Suprapubic skin (tissue), 4 donors: Measurements from ENCODE around the gene RECK. TPM values are rescaled to one million over a fixed set of nuclear protein-coding genes. Genes with fewer than 3 reads are reported as not detected.

Source experiments
- DNase-seq, 2 donors: peaks; one replicate each; pipeline ENCODE4 v3.0.0-alpha.2; 2019; ENCODE audit warnings: low spot score in 2 of 2
- H3K27ac ChIP-seq: fragments of 200-600 bp; sonication (generic); one replicate; pipeline ENCODE4 v1.5.1; 2019
- H3K27me3 ChIP-seq: fragments of 200-600 bp; sonication (generic); one replicate; pipeline ENCODE4 v1.5.1; 2019
- H3K36me3 ChIP-seq: fragments of 200-600 bp; sonication (generic); one replicate; pipeline ENCODE4 v1.5.1; 2019
- H3K4me1 ChIP-seq: fragments of 200-600 bp; sonication (generic); one replicate; pipeline ENCODE4 v1.5.1; 2019
- H3K4me3 ChIP-seq: fragments of 200-600 bp; sonication (generic); one replicate; pipeline ENCODE4 v1.5.1; 2019; ENCODE audit warnings: mild to moderate bottlenecking
- H3K9me3 ChIP-seq: fragments of 200-600 bp; sonication (generic); one replicate; pipeline ENCODE4 v1.5.1; 2019
- EP300 ChIP-seq: sonication (generic); formaldehyde crosslinking; IDR thresholded peaks from one replicate; pipeline ENCODE4 v1.6.1; 2017; ENCODE audit warnings: antibody characterized with exemption
- POLR2A ChIP-seq, 2 donors: fragments of 450-650 bp; IDR thresholded peaks; one replicate each; pipeline ENCODE4 v1.6.1; 2017; ENCODE audit warnings: antibody characterized with exemption in 2 of 2, mild to moderate bottlenecking in 2 of 2, moderate library complexity in 2 of 2
- POLR2AphosphoS5 ChIP-seq, 3 donors: sonication (generic); formaldehyde crosslinking; IDR thresholded peaks; one replicate each; pipeline ENCODE4 v1.6.1; 2017; ENCODE audit warnings: antibody characterized with exemption in 3 of 3
- WGBS: methylation state at CpG from one replicate; pipeline ENCODE4 v1.1.5; 2018; 5-methylcytosine and 5-hydroxymethylcytosine counted together
- total RNA-seq, 4 donors: library from RNA; depleted of rRNA; stranded (reverse); fragments of >200 nt; gene quantifications; one replicate each; pipeline ENCODE4 v1.1.0, GENCODE V29; 2016
- TF ChIP-seq, protein P1 (sequence below), 2 donors: fragments of 200-600 bp in 1 of 2; fragments of 450-650 bp in 1 of 2; sonication (generic) in 1 of 2; IDR thresholded peaks; one replicate each; pipeline ENCODE4 v1.5.1; 2016 to 2019; ENCODE audit warnings: antibody characterized with exemption in 2 of 2, mild to moderate bottlenecking in 1 of 2, moderate library complexity in 1 of 2

RECK gene
- total RNA-seq, 4 donors from 2014 or later, result 3.1 to 6.4 (median 4.0) TPM

DNA sequence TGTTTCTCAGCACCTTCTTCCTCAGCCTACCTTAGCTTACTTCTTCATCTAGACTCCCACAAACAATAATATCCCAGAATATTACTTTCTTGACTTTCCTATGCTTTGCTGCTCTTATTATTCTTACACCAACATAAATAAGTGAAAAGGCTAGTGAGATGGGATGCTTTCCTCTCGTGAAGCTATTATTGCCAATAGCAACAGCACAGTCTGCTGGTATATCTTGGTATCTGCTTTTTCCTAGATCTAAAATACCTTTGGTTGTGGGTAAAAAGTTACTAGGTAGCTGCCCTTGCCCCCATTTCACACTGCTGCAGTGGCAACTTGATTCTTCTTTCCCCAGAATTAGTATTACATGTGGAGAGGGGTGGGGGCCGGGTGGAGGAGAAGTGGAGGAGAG is 73.7 kb downstream of the RECK start:
- no peaks in the 10 kb centered on the region for H3K4me1 ChIP-seq
- H3K27me3 ChIP-seq, result no peaks in the 10 kb centered on the region
- no peaks in the 10 kb centered on the region for H3K9me3 ChIP-seq
- TF ChIP-seq, protein P1, sequence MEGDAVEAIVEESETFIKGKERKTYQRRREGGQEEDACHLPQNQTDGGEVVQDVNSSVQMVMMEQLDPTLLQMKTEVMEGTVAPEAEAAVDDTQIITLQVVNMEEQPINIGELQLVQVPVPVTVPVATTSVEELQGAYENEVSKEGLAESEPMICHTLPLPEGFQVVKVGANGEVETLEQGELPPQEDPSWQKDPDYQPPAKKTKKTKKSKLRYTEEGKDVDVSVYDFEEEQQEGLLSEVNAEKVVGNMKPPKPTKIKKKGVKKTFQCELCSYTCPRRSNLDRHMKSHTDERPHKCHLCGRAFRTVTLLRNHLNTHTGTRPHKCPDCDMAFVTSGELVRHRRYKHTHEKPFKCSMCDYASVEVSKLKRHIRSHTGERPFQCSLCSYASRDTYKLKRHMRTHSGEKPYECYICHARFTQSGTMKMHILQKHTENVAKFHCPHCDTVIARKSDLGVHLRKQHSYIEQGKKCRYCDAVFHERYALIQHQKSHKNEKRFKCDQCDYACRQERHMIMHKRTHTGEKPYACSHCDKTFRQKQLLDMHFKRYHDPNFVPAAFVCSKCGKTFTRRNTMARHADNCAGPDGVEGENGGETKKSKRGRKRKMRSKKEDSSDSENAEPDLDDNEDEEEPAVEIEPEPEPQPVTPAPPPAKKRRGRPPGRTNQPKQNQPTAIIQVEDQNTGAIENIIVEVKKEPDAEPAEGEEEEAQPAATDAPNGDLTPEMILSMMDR (IDR thresholded peaks at IDR 0.05), result no peak
- TF ChIP-seq POLR2A (IDR thresholded peaks at IDR 0.05) (no peak), EP300 (no peak), POLR2AphosphoS5 (IDR thresholded peaks at IDR 0.05) (no peak)
- H3K36me3 ChIP-seq, result no peaks in the 10 kb centered on the region
- no peak for DNase-seq
- H3K4me3 ChIP-seq, result no peak overlapping the region
- no peak overlapping the region for H3K27ac ChIP-seq
- WGBS, result 86% methylated on average over 2 of the region's 2 CpGs

DNA sequence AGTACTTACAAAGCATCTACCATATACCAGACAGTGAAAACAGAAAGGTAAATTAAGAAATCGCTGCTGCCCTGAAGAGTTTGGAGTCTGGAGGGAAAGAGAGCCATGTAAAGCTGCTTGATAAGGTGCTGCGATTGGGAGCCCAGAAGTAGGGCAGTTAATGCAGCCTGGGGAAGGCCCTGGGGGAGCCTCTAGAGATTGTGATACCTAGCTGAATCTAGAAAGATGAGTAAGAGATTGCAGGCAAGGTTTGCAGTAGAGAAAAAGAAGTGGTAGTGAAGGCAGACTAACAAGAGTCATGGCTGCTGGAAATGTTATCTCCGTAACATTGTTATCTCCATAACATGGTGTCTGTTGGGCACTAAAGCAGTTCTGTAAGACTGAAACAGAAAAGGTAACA is 75.8 kb downstream of the RECK start:
- Histone ChIP-seq H3K9me3 (no peaks in the 10 kb centered on the region), H3K4me3 (no peak overlapping the region), H3K36me3 (no peaks in the 10 kb centered on the region), H3K27ac (no peak overlapping the region), H3K27me3 (no peaks in the 10 kb centered on the region), H3K4me1 (no peaks in the 10 kb centered on the region)
- WGBS, result 95% methylated on average over 3 of the region's 3 CpGs
- no peak for TF ChIP-seq EP300
- TF ChIP-seq POLR2A (IDR thresholded peaks at IDR 0.05), result no peak
- DNase-seq, result no peak

DNA sequence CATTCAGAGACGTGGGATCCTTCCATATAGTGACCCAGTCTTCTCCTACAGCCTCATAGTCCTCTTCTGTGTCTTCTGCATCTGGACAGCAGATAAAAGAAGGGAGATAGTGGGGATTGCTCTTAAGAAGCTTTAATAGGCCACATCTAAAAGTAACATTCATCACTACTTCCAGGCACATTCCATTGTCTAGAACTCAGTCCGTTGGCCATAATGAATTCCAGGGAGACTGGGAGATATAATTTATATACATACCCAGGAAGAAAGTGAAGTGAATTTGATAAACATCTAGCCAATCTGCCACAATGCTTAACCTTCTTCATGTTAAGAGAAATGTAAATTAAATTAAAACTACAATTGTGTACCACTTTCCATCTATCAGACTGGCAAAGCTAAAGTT is 77.3 kb downstream of the RECK start:
- H3K4me1 ChIP-seq, result no peaks in the 10 kb centered on the region
- H3K9me3 ChIP-seq, result no peaks in the 10 kb centered on the region
- no peak for DNase-seq
- no peak overlapping the region for H3K27ac ChIP-seq
- 80% methylated on average over 2 of the region's 2 CpGs for WGBS
- TF ChIP-seq EP300, result no peak
- TF ChIP-seq POLR2AphosphoS5 (IDR thresholded peaks at IDR 0.05), result no peak
- TF ChIP-seq, protein P1 (IDR thresholded peaks at IDR 0.05), result no peak
- no peak for TF ChIP-seq POLR2A (IDR thresholded peaks at IDR 0.05)
- no peaks in the 10 kb centered on the region for H3K36me3 ChIP-seq
- no peak overlapping the region for H3K4me3 ChIP-seq
- no peaks in the 10 kb centered on the region for H3K27me3 ChIP-seq

DNA sequence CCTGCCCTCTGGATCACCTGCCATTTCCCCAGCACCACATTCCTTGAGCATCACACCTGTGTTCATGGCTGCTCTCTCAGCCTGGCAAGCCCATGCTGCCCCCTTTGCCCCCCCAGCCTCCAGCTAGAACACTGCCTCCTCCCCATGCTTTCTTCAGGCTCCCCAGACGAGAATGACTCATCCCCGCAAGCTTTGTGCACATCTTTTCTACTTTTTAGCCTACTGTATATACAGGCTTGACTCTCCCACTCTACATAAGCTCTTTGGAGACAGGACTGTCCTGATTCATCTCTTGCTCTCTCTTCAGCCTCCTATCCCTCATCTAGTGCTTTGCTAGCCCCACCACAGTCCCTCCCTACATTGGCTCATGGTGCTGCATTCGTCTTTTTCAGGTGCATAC is 79.9 kb downstream of the RECK start:
- WGBS, result 90% methylated on average over 3 of the region's 3 CpGs
- no peak for DNase-seq
- H3K36me3 ChIP-seq, result peaks cover 5% of the 10 kb centered on the region
- H3K27me3 ChIP-seq, result no peaks in the 10 kb centered on the region
- no peaks in the 10 kb centered on the region for H3K9me3 ChIP-seq
- no peak overlapping the region for H3K4me3 ChIP-seq
- no peaks in the 10 kb centered on the region for H3K4me1 ChIP-seq
- no peak overlapping the region for H3K27ac ChIP-seq
- TF ChIP-seq EP300, result no peak

DNA sequence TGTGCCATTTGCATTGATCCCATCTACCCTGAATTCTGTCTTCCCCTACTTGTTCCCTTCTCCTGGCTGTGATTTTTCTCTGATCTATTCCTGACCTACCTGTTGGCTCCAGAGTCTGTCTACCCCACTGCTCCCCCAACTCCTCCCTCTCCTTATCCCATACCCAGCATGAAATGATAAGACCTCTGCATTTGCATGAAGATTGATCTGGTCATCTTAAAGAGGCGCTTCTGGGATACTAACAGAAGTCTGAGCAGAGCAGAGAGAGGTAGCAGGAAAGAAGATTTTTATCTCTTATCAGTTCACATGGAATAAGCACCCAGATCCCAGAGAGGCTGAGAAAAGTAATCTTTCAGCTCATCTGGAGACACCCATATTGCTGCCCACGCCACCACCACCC is 81.5 kb downstream of the RECK start:
- Histone ChIP-seq H3K27me3 (no peaks in the 10 kb centered on the region), H3K9me3 (no peaks in the 10 kb centered on the region), H3K27ac (no peak overlapping the region), H3K4me3 (no peak overlapping the region), H3K36me3 (peaks cover 12% of the 10 kb centered on the region), H3K4me1 (no peaks in the 10 kb centered on the region)
- 94% methylated on average over 2 of the region's 2 CpGs for WGBS
- no peak for DNase-seq
- TF ChIP-seq EP300 (no peak), POLR2A (IDR thresholded peaks at IDR 0.05) (no peak), POLR2AphosphoS5 (IDR thresholded peaks at IDR 0.05) (no peak)
- TF ChIP-seq, protein P1 (IDR thresholded peaks at IDR 0.05), result no peak

DNA sequence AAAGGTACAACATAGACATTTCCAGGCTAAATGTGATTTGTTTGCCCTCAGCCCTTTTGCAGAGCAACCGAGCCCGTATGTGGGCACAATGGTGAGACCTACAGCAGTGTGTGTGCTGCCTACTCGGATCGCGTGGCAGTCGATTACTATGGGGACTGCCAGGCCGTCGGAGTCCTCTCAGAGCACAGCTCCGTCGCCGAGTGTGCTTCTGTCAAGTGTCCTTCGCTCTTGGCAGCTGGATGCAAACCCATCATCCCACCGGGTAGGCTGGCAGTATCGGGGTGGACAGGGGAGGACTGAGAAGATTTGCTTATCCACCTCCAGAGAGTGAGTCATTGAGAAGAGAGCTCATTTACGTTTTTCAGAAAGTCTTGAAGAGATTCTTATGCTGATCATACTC is 82.0 kb downstream of the RECK start:
- Histone ChIP-seq H3K4me3 (no peak overlapping the region), H3K36me3 (peaks cover 12% of the 10 kb centered on the region)
- WGBS, result 92% methylated on average over 14 of the region's 15 CpGs

DNA sequence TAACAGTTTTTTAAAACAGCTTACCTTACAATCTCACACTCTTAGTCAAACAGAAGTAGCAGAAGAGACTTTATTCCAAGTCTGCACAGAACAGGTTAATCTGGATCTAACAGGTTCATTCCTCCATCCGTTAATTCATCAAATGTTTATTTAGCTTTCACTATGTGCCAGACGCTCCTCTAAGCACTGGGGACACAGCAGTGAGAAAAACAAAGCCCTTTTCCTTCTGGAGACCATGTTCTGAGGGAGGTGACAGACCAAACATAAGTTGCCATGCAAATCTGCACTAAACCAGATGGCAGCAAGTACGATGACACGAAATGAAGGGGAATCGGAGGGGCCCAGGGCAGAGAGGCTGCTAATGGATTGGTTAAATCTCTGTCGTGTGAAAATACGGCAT is 82.8 kb downstream of the RECK start:
- Histone ChIP-seq H3K4me1 (no peaks in the 10 kb centered on the region), H3K36me3 (peaks cover 12% of the 10 kb centered on the region), H3K4me3 (no peak overlapping the region), H3K27me3 (no peaks in the 10 kb centered on the region), H3K27ac (no peak overlapping the region), H3K9me3 (no peaks in the 10 kb centered on the region)
- 83% methylated on average over 7 of the region's 7 CpGs for WGBS
- DNase-seq, result no peak
- TF ChIP-seq POLR2AphosphoS5 (IDR thresholded peaks at IDR 0.05) (no peak), POLR2A (IDR thresholded peaks at IDR 0.05) (no peak), EP300 (no peak)
- TF ChIP-seq, protein P1 (IDR thresholded peaks at IDR 0.05), result no peak

More for the DNA sequence above, 82.0 kb downstream of the RECK start:
- no peak for DNase-seq
- TF ChIP-seq POLR2AphosphoS5 (IDR thresholded peaks at IDR 0.05), result no peak
- H3K27ac ChIP-seq, result no peak overlapping the region
- no peaks in the 10 kb centered on the region for H3K27me3 ChIP-seq
- H3K9me3 ChIP-seq, result no peaks in the 10 kb centered on the region
- H3K4me1 ChIP-seq, result no peaks in the 10 kb centered on the region
